GM03348 (cell line): ENCODE data around the gene ZCCHC9.

Experiments used
- DNase-seq: peaks from one replicate; pipeline ENCODE4 v3.0.0; 2012; ENCODE audit warnings: low spot score

Gene ZCCHC9

GRCh38 chr5:81355291-81356251 lies 54.2 kb downstream of the ZCCHC9 start:
- DNase-seq = no peak

GRCh38 chr5:81359108-81359507 lies 57.7 kb downstream of the ZCCHC9 start:
- no peak for DNase-seq

- no peak for DNase-seq
These were observed 58.5 kb downstream of the ZCCHC9 start for GRCh38 chr5:81359881-81360280.

- DNase-seq = no peak
These were observed 59.3 kb downstream of the ZCCHC9 start for GRCh38 chr5:81360640-81361039.

GRCh38 chr5:81361600-81361999 lies 60.2 kb downstream of the ZCCHC9 start:
- DNase-seq = no peak
